AG09319 (cell line): Measurements from ENCODE around the gene CCDC51.

Experiments used
- DNase-seq: peaks from one replicate; pipeline ENCODE4 v3.0.0-alpha.2; 2010; ENCODE audit warnings: low read depth; ENCODE audit errors: extremely low read depth
- TF ChIP-seq, protein P1 (sequence below): IDR thresholded peaks from 2 replicates; pipeline ENCODE4 v1.5.1; 2011; ENCODE audit warnings: low read depth, mild to moderate bottlenecking, inconsistent platforms, low read length, moderate library complexity

Gene CCDC51

GRCh38 chr3:48418140-48418539, 21.8 kb downstream of the CCDC51 start:
- DNase-seq, result no peak
- TF ChIP-seq, protein P1, sequence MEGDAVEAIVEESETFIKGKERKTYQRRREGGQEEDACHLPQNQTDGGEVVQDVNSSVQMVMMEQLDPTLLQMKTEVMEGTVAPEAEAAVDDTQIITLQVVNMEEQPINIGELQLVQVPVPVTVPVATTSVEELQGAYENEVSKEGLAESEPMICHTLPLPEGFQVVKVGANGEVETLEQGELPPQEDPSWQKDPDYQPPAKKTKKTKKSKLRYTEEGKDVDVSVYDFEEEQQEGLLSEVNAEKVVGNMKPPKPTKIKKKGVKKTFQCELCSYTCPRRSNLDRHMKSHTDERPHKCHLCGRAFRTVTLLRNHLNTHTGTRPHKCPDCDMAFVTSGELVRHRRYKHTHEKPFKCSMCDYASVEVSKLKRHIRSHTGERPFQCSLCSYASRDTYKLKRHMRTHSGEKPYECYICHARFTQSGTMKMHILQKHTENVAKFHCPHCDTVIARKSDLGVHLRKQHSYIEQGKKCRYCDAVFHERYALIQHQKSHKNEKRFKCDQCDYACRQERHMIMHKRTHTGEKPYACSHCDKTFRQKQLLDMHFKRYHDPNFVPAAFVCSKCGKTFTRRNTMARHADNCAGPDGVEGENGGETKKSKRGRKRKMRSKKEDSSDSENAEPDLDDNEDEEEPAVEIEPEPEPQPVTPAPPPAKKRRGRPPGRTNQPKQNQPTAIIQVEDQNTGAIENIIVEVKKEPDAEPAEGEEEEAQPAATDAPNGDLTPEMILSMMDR, result no peak

DNA sequence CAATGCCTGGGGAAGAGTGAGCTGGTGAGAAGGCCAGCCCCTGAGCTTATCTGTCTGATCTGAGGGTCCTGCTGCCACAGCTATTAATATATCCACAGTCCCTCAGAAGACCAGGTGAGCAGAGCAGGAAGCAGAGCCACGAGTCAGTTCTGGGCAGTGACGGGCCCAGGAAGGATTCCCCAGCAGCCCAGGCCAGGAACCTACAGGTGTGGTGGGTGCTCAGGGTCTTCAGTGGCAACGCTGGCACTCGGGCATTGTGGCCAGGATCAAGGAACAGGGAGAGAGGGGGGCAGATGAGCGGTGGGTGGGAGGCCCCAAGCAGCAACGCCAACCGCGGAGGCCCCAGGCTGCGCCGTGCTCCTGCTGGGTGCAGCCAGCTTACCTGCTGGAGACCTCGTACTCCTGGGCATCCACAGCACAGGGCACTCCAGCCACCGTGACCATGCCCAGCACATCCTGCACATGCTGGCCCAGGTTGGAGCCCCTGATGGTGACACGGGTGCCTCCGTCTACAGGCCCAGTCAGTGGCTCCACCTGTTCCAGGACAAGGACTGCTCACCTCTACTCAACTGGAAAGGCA, 22.3 kb downstream of the CCDC51 start:
- TF ChIP-seq, protein P1, result no peak
- no peak for DNase-seq

- TF ChIP-seq, protein P1, result no peak
- DNase-seq, result no peak
Observed at GRCh38 chr3:48416546-48416945, 23.4 kb downstream of the CCDC51 start.

- no peak for DNase-seq
- TF ChIP-seq, protein P1, result no peak
Observed at GRCh38 chr3:48416091-48416505, 23.8 kb downstream of the CCDC51 start.

DNA sequence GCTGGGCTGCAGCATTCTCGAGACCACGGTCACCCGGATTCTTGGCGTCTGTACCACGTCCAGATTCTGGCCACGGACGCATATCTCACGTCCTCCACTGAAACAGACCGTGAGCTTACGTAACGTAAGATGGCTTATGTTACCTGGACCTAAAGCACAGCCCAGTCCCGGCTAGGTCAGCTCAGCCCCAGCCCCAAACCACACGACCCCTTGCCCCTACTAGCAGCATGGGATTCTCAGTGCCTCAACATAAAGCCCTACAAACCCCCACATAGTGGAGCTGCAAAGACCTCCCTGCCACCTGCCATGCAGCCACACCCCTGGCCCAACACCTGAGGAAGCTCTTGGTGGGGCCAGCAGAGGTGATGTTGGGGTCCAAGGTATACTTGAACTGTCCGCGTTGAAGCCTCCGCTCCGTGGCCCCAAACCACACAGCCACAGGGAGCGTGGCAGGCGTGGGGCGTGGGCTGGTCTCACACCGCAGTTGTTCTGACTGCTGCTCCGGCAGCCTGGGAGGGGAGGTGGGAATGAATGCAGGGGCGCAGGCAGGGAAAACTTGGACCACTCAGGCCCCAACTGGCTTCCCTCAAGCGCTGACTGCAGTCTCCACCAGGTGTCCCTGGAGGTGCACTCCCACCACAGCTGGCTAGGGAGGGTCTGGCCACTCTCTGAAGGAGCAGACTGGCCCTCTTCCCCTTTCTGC, 24.5 kb downstream of the CCDC51 start:
- TF ChIP-seq, protein P1, result no peak
- DNase-seq, result no peak

DNA sequence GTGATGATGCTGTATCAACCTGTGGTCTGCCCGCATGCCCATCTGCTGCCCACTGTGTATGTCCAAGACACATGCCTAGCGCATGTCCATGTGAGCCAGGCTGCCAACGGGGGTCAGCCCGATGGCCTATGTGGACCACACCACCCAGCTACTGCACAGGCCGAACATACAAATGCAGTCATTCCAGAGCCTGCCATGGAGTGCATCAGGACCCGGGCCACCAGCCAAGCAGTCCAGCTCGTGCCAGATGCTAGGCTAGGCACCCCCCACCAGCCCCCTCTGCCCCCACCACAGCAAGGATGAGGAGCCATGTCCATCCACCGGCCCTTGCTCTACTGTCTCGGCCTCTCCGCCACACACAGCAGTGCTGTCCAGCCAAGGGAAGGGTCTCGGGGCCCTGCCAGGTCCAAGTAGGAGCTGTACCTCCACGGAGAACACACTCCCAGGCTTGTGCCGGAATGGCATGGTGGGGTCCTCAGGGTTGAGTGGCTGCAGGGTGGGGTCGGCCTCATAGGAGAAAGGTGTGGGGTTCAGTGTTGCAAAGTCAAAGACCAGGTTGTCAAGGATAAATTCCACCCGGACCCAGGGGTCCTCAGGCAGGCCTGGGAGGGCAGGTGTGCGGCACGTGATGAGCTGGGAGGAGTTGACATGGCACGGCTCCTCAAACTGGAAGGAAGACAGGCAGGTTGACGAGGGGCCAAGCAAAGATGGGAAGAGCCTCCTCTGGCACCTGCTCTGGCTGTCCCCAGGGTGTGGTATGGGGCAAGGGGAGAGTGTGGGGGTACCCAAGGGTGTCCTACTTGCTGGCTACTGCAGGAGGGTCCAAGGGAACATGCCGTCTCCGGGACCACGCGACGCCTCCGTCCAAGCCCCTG, 25.3 kb downstream of the CCDC51 start:
- no peak for DNase-seq
- TF ChIP-seq, protein P1, result no peak

- TF ChIP-seq, protein P1, result no peak
- no peak for DNase-seq
Observed at GRCh38 chr3:48413611-48414010, 26.3 kb downstream of the CCDC51 start.
